ENCODE data around the gene FGD2. TPM values are rescaled to one million over a fixed set of nuclear protein-coding genes. Genes with fewer than 3 reads are reported as not detected.
"Not testable (repeated sequence)": the region's sequence is repeated elsewhere in the genome, so short reads cannot be mapped to it uniquely, and the experiment has no call there.

FGD2 gene
- total RNA-seq, 1 donor from 2014 or later, result not detected

DNA sequence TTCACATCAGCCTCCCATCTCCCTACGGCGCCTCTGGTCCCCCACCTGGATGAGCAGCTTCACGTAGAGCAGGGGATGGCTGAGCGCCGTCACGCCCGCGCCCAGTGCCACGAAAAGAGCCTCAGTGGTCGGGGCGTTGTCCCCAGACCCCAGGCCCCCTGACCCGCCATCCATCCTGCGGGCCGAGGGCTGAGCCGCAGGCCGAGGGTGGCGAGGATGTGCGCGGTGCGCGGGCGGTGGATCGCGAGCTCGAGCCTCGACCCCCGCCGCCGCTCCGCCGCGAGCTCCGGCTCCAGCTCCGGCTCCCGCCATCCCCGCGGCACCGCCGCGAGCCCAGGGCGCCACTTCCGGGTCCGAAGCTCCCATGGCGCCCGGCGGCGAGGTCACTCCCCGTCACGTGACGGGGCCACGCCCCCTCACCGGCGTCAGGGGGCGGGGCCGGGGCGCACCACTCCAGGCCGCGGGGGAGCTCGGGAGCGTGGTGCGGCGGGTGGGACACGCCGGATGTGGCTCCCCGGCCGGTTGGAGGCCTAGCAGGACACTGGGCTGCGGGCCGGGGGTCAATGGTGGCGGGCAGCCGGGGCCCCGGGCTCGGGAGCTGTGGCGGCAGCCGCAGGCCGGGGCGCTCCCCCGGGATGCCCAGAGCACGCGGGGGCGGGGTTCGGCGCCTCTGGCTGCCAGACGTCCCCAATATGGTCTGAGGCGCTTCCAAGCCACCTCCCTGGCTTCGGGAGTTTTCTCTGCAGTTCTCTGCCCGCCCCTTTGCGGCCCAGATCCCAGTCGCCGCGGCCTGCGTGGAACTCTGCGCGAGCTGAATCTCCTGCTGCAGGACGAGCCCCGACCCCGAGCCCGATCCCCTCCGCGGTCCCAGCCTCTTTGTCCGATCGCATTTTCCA is 19.4 kb upstream of the FGD2 start, which contains the start of gene MTCH1:
Gene MTCH1 (minus strand): TSS at position 389 of the 896 bp plus-strand sequence. CDS start 23 bp downstream, at position 366.
- H3K9me3 Mint-ChIP-seq (ENCODE audit: low read depth), result no peaks in the 10 kb centered on the region
- peak within 1 kb of the TSS; percentile 87 for H3K4me3 Mint-ChIP-seq (ENCODE audit: unreplicated experiment)
- peaks cover 26% of the 10 kb centered on the region for H3K4me1 Mint-ChIP-seq (ENCODE audit: low read depth)
- H3K36me3 Mint-ChIP-seq (ENCODE audit: low read depth), result no peaks in the 10 kb centered on the region
- no peak for DNase-seq (ENCODE audit: low spot score)
- H3K27me3 Mint-ChIP-seq (ENCODE audit: low read depth), result no peaks in the 10 kb centered on the region
- TF ChIP-seq, protein P1, sequence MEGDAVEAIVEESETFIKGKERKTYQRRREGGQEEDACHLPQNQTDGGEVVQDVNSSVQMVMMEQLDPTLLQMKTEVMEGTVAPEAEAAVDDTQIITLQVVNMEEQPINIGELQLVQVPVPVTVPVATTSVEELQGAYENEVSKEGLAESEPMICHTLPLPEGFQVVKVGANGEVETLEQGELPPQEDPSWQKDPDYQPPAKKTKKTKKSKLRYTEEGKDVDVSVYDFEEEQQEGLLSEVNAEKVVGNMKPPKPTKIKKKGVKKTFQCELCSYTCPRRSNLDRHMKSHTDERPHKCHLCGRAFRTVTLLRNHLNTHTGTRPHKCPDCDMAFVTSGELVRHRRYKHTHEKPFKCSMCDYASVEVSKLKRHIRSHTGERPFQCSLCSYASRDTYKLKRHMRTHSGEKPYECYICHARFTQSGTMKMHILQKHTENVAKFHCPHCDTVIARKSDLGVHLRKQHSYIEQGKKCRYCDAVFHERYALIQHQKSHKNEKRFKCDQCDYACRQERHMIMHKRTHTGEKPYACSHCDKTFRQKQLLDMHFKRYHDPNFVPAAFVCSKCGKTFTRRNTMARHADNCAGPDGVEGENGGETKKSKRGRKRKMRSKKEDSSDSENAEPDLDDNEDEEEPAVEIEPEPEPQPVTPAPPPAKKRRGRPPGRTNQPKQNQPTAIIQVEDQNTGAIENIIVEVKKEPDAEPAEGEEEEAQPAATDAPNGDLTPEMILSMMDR (IDR thresholded peaks at IDR 0.05), result no peak
- peak within 1 kb of the TSS; percentile 96 for H3K27ac Mint-ChIP-seq (ENCODE audit: unreplicated experiment)

DNA sequence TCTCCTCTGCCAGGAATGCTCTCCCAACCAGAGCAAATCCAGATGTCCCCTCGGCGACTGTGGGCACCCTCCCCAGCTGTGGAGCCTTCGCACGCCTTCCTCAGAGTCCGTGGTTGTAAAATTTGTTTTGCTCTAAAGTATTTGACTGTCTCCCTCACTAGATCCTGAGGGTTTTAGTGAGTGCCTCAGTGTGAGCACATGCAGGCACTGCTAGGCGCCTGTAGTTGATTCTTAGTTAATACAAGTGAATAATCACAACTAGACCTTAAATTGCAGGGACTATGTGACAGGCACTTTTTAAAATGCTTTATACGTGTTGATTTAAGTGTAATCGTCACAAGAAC is 18.8 kb upstream of the FGD2 start:
- H3K4me1 Mint-ChIP-seq (ENCODE audit: low read depth), result peaks cover 21% of the 10 kb centered on the region
- H3K27ac Mint-ChIP-seq (ENCODE audit: unreplicated experiment), result peak overlapping the region; percentile 96
- peak overlapping the region; percentile 87 for H3K4me3 Mint-ChIP-seq (ENCODE audit: unreplicated experiment)
- TF ChIP-seq, protein P1 (IDR thresholded peaks at IDR 0.05), result no peak
- no peak for DNase-seq (ENCODE audit: low spot score)
- H3K36me3 Mint-ChIP-seq (ENCODE audit: low read depth), result no peaks in the 10 kb centered on the region
- H3K9me3 Mint-ChIP-seq (ENCODE audit: low read depth), result no peaks in the 10 kb centered on the region
- H3K27me3 Mint-ChIP-seq (ENCODE audit: low read depth), result no peaks in the 10 kb centered on the region

DNA sequence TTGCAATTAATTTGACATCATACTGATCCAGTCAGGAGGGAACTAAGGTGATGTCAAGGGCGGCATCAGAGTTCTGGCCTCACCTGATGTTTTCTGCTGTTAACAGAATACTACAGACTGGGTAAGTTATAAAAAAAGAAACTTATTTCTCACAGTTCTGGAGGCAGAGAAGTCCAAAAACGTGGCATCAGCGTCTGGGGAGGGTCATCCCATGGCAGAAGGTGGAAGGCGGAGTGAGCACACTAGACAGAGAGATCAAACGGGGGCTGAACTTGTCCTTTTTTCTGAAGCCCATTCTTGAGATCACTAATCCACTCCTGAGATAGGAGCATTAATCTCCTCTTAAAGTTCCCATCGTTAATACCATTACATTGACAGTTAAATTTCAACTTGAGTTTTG is 16.2 kb upstream of the FGD2 start:
- TF ChIP-seq, protein P1 (IDR thresholded peaks at IDR 0.05), result no peak
- Mint-ChIP-seq H3K4me1 (ENCODE audit: low read depth) (peaks cover 16% of the 10 kb centered on the region), H3K9me3 (ENCODE audit: low read depth) (no peaks in the 10 kb centered on the region), H3K27me3 (ENCODE audit: low read depth) (no peaks in the 10 kb centered on the region), H3K4me3 (ENCODE audit: unreplicated experiment) (no peak overlapping the region), H3K36me3 (ENCODE audit: low read depth) (no peaks in the 10 kb centered on the region), H3K27ac (ENCODE audit: unreplicated experiment) (no peak overlapping the region)
- no peak for DNase-seq (ENCODE audit: low spot score)

DNA sequence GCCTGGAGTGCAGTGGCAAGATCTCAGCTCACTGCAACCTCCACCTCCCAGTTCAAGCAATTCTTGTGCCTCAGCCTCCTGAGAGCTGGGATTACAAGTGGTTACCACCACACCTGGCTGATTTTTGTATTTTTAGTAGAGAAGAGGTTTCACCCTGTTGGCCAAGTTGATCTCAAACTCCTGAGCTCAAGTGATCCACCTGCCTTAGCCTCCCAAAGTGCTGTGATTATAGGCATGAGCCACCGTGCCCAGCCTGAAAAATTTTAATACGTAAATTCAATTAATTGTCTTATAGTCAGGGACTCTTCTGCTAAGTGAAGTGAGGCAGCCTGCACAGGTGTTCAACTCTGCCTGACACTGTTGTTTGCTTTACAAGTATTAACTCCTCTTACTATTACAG is 15.1 kb upstream of the FGD2 start:
- H3K27me3 Mint-ChIP-seq (ENCODE audit: low read depth); H3K4me3 Mint-ChIP-seq (ENCODE audit: unreplicated experiment); H3K9me3 Mint-ChIP-seq (ENCODE audit: low read depth); H3K36me3 Mint-ChIP-seq (ENCODE audit: low read depth); DNase-seq (ENCODE audit: low spot score); H3K27ac Mint-ChIP-seq (ENCODE audit: unreplicated experiment): not testable (repeated sequence)
- peaks cover 16% of the 10 kb centered on the region for H3K4me1 Mint-ChIP-seq (ENCODE audit: low read depth)

DNA sequence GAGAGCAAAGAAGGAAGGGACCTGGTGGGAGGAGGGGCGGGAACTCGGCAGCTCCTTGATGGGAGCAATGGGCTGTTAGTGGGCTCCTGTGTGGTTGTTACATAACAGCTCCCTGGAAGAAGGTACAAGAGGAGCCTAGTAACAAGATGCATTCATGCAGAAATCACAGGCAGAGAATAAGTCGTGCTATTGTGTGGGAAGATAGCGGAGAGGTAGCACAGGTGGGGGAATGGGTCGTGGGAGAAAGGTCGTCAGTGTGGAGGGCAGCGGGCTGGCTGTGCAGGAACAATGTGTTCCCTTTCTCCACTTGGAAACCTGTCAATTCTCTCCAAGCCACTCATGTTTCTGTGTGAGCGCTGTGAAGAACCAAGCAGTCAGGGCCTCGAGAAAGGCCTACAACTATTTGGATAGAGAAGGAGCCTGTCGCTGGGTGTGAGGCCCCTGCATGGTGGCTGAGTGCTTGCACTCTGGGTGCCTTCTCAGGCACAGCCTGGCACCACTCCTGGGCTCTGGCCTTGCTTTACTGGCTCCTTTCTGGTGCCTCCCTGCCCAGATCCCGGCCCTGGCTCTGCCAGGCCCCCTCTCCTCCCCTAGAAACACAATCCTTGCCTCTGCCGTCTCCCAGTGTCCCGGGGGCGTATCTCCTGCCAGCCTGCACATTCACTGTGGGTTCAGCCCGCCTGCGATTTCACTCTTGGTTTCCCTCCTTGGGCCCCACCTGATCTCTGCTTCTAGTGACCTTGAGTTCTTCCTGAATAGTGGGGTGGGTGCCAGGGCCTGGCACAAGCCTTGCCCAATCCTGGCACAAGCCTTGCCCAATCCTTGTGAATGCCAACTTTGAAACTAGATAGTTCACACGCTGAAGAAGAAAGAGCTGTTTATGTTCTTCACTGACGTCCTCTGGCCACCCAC is 7.4 kb upstream of the FGD2 start:
- H3K27me3 Mint-ChIP-seq (ENCODE audit: low read depth), result peaks cover 4% of the 10 kb centered on the region
- peaks cover 6% of the 10 kb centered on the region for H3K4me1 Mint-ChIP-seq (ENCODE audit: low read depth)
- peak overlapping the region; percentile 42 for H3K27ac Mint-ChIP-seq (ENCODE audit: unreplicated experiment)
- H3K9me3 Mint-ChIP-seq (ENCODE audit: low read depth), result no peaks in the 10 kb centered on the region
- H3K36me3 Mint-ChIP-seq (ENCODE audit: low read depth), result no peaks in the 10 kb centered on the region
- no peak for DNase-seq (ENCODE audit: low spot score)
- TF ChIP-seq, protein P1 (IDR thresholded peaks at IDR 0.05), result no peak
- no peak overlapping the region for H3K4me3 Mint-ChIP-seq (ENCODE audit: unreplicated experiment)

Data from chondrocyte (in vitro differentiated cells).